ENCODE data around the gene IL1RAPL2. TPM values are rescaled to one million over a fixed set of nuclear protein-coding genes. Genes with fewer than 3 reads are reported as not detected.

IL1RAPL2 gene
- total and polyA plus RNA-seq, 2 of the 8 experiments (the other 6 are each of a cell fraction or from before 2014, with no cell fraction given): 0.20 to 1.3 TPM

- no peak overlapping the region for H2AFZ ChIP-seq (ENCODE audit: low read length)
- H2BK20ac ChIP-seq (ENCODE audit: low read length): no peak overlapping the region
- no peaks in the 10 kb centered on the region for H3K9me3 ChIP-seq (ENCODE audit: insufficient read depth in 2 of 2, low read depth in 1 of 2, low read length in 1 of 2)
- no peaks in the 10 kb centered on the region for H3K79me1 ChIP-seq (ENCODE audit: low read depth, low read length)
- no peak overlapping the region for H3K27ac ChIP-seq (ENCODE audit: low read depth, low read length)
- no peak overlapping the region for H4K8ac ChIP-seq (ENCODE audit: extremely low read depth, insufficient read depth, low read length)
- no peak overlapping the region for H2BK15ac ChIP-seq (ENCODE audit: low read length)
- H3K14ac ChIP-seq (ENCODE audit: insufficient read length): no peak overlapping the region
- H3K23me2 ChIP-seq (ENCODE audit: low read depth, low read length): no peaks in the 10 kb centered on the region
- H3K56ac ChIP-seq (replicated peaks; ENCODE audit: insufficient read length, low read depth, low read length): no peak overlapping the region
- no peak overlapping the region for H3K4ac ChIP-seq (replicated peaks; ENCODE audit: insufficient read length, low read depth, low read length)
- FAIRE-seq (no peak), DNase-seq (ENCODE audit: low read depth in 1 of 2, low spot score in 2 of 2) (no peak)
- no peaks in the 10 kb centered on the region for H3K36me3 ChIP-seq (ENCODE audit: control insufficient read depth in 2 of 4, insufficient read depth in 4 of 4, low read length in 3 of 4)
- no peak overlapping the region for H3K4me3 ChIP-seq (ENCODE audit: extremely low read depth in 1 of 4, insufficient read depth in 2 of 4, low read depth in 3 of 4, low read length in 4 of 4)
- CTCF ChIA-PET (ENCODE audit: partially characterized antibody): no interaction called here
- no peak overlapping the region for H2BK5ac ChIP-seq (ENCODE audit: low read depth, low read length)
- POLR2A ChIA-PET (ENCODE audit: partially characterized antibody): no interaction called here
- H3K23ac ChIP-seq (ENCODE audit: insufficient read length): no peak overlapping the region
- H3K27me3 ChIP-seq (replicated peaks in 1 of 4; ENCODE audit: control insufficient read depth in 3 of 4, extremely low read depth in 1 of 4, insufficient read depth in 3 of 4, low read length in 3 of 4): no peaks in the 10 kb centered on the region
- H3K18ac ChIP-seq (ENCODE audit: extremely low read depth, low read length): no peak overlapping the region
- no peaks in the 10 kb centered on the region for H3K79me2 ChIP-seq (ENCODE audit: control insufficient read depth in 1 of 2, insufficient read depth in 2 of 2, low read length in 2 of 2)
- no peak overlapping the region for H2AK5ac ChIP-seq (ENCODE audit: low read depth, low read length)
- peaks cover 0 to 2% (median 0%) of the 10 kb centered on the region in 4 experiments; a peak in 1 of 7 replicates for H3K4me1 ChIP-seq (replicated peaks in 1 of 4; ENCODE audit: control insufficient read depth in 3 of 4, insufficient read depth in 4 of 4, low read length in 3 of 4)
- no peak overlapping the region for H3K9ac ChIP-seq (replicated peaks in 1 of 4; ENCODE audit: extremely low read depth in 1 of 4, low read depth in 3 of 4, low read length in 3 of 4)
- no peak overlapping the region for H4K91ac ChIP-seq (replicated peaks; ENCODE audit: insufficient read length, low read length)
- WGBS, 2 experiments (ENCODE audit: extremely low coverage in 1 of 2, insufficient coverage in 1 of 2, insufficient read length in 1 of 2, insufficient replicate concordance in 2 of 2, low coverage in 1 of 2, low lambda C conversion rate in 2 of 2, missing lambda C conversion rate in 1 of 2): 86 to 100% methylated on average over 1 to 2 of the region's 2 CpGs
- H3K4me2 ChIP-seq (ENCODE audit: insufficient read depth in 1 of 2, low read depth in 2 of 2, low read length in 2 of 2): no peak overlapping the region
- no peak overlapping the region for H4K5ac ChIP-seq (ENCODE audit: insufficient read length, low read depth, low read length)
- H4K20me1 ChIP-seq (replicated peaks in 1 of 2; ENCODE audit: control insufficient read depth in 1 of 2, insufficient read depth in 2 of 2, low read length in 2 of 2): no peaks in the 10 kb centered on the region
- no peak overlapping the region for H2BK120ac ChIP-seq (replicated peaks; ENCODE audit: low read depth, low read length)
- no peak overlapping the region for H2BK12ac ChIP-seq (ENCODE audit: low read depth, low read length)
- TF ChIP-seq SIN3A (conservative IDR thresholded peaks at IDR 0.05 in 1 of 2, IDR thresholded peaks at IDR 0.05 in 1 of 2; ENCODE audit: low read depth in 1 of 2, low read length in 2 of 2) (no peak), USF2 (IDR thresholded peaks at IDR 0.05; ENCODE audit: low read length) (no peak), ZNF274 (IDR thresholded peaks at IDR 0.05; ENCODE audit: borderline replicate concordance, extremely low read depth, low read length) (no peak), KDM4A (IDR thresholded peaks at IDR 0.05; ENCODE audit: low read depth, low read length, severe bottlenecking) (no peak), SIRT6 (IDR thresholded peaks at IDR 0.05; ENCODE audit: low read length) (no peak), CTBP2 (IDR thresholded peaks at IDR 0.05; ENCODE audit: borderline replicate concordance, insufficient read depth, insufficient read length, low read length) (no peak), E2F6 (IDR thresholded peaks at IDR 0.05) (no peak), EZH2 (IDR thresholded peaks at IDR 0.05; ENCODE audit: low read depth, low read length, severe bottlenecking) (no peak), KDM1A (IDR thresholded peaks at IDR 0.05; ENCODE audit: borderline replicate concordance, low read length) (no peak), EGR1 (IDR thresholded peaks at IDR 0.05; ENCODE audit: borderline replicate concordance, low read depth, low read length) (no peak), TCF12 (IDR thresholded peaks at IDR 0.05; ENCODE audit: low read depth, low read length) (no peak), SP1 (IDR thresholded peaks at IDR 0.05; ENCODE audit: low read depth, low read length) (no peak), PHF8 (conservative IDR thresholded peaks at IDR 0.05; ENCODE audit: low read depth, low read length) (no peak)
These were observed 42.1 kb upstream of the IL1RAPL2 start for GRCh38 chrX:104523858-104524257.

All from H1 (cell line).